ENCODE results near the gene MAP2K4. TPM values are rescaled to one million over a fixed set of nuclear protein-coding genes. Genes with fewer than 3 reads are reported as not detected.

MAP2K4 gene
- total and polyA plus RNA-seq, 2 of the 13 experiments (the other 11 are each of a cell fraction or from before 2014, with no cell fraction given) = 21.5 to 35.6 TPM

GRCh38 chr17:12085076-12085949 is 64.6 kb downstream of the MAP2K4 start (continued):
- TF ChIP-seq ZBTB4 (CRISPR knock-in tag; IDR thresholded peaks at IDR 0.05; ENCODE audit: borderline replicate concordance) = no peak
- no peak for TF ChIP-seq SNAPC5 (CRISPR knock-in tag; IDR thresholded peaks at IDR 0.05; ENCODE audit: borderline replicate concordance)
- no peak for TF ChIP-seq ZNF180 (CRISPR knock-in tag; IDR thresholded peaks at IDR 0.05; ENCODE audit: borderline replicate concordance, low read depth)
- no peak for TF ChIP-seq HES4 (CRISPR knock-in tag; IDR thresholded peaks at IDR 0.05; ENCODE audit: borderline replicate concordance)
- TF ChIP-seq ZBTB2 (CRISPR knock-in tag; IDR thresholded peaks at IDR 0.05; ENCODE audit: low read depth) = no peak
- no peak for TF ChIP-seq NBN (conservative IDR thresholded peaks at IDR 0.05)
- TF ChIP-seq RFX5 (IDR thresholded peaks at IDR 0.05; ENCODE audit: low read depth, low read length) = no peak
- no peak for TF ChIP-seq ZFAT (CRISPR knock-in tag; conservative IDR thresholded peaks at IDR 0.05)
- no peak for TF ChIP-seq ZGPAT (CRISPR knock-in tag; IDR thresholded peaks at IDR 0.05)
- TF ChIP-seq SNAPC4 (CRISPR knock-in tag; IDR thresholded peaks at IDR 0.05) = no peak
- TF ChIP-seq SRSF1 (optimal IDR thresholded peaks at IDR 0.05; ENCODE audit: low read depth, low read length) = no peak
- no peak for TF ChIP-seq ZNF431 (CRISPR knock-in tag; IDR thresholded peaks at IDR 0.05; ENCODE audit: borderline replicate concordance, low read depth)
- peak; percentile 63 for TF ChIP-seq ZMYM4 (CRISPR knock-in tag; IDR thresholded peaks at IDR 0.05)
- TF ChIP-seq STAT5B (CRISPR knock-in tag; IDR thresholded peaks at IDR 0.05) = no peak
- no peak for TF ChIP-seq RAD51 (IDR thresholded peaks at IDR 0.05; ENCODE audit: borderline replicate concordance)
